ENCODE data around the gene POMGNT1. TPM values are rescaled to one million over a fixed set of nuclear protein-coding genes. Genes with fewer than 3 reads are reported as not detected.

The POMGNT1 gene
- total RNA-seq, 2 donors from 2014 or later = 31.9 to 36.3 TPM

- Histone ChIP-seq H3K27me3 (no peaks in the 10 kb centered on the region), H3K4me1 (no peaks in the 10 kb centered on the region), H3K4me3 (no peak overlapping the region), H3K9me3 (no peaks in the 10 kb centered on the region), H3K36me3 (replicated peaks in 1 of 2; ENCODE audit: insufficient read depth in 1 of 2, low read depth in 2 of 2) (peaks cover 0 to 11% of the 10 kb centered on the region in 2 donors), H3K27ac (no peak overlapping the region)
- 93% methylated on average over 4 to 9 of the region's 9 CpGs for WGBS, 2 donors
- DNase-seq (no peak), ATAC-seq (no peak)
- intact Hi-C loops (cut with DNase I) = no loop called here
- TF ChIP-seq POLR2A (IDR thresholded peaks at IDR 0.05) = no peak
- TF ChIP-seq, protein P1, sequence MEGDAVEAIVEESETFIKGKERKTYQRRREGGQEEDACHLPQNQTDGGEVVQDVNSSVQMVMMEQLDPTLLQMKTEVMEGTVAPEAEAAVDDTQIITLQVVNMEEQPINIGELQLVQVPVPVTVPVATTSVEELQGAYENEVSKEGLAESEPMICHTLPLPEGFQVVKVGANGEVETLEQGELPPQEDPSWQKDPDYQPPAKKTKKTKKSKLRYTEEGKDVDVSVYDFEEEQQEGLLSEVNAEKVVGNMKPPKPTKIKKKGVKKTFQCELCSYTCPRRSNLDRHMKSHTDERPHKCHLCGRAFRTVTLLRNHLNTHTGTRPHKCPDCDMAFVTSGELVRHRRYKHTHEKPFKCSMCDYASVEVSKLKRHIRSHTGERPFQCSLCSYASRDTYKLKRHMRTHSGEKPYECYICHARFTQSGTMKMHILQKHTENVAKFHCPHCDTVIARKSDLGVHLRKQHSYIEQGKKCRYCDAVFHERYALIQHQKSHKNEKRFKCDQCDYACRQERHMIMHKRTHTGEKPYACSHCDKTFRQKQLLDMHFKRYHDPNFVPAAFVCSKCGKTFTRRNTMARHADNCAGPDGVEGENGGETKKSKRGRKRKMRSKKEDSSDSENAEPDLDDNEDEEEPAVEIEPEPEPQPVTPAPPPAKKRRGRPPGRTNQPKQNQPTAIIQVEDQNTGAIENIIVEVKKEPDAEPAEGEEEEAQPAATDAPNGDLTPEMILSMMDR (IDR thresholded peaks at IDR 0.05) = no peak
Measured at GRCh38 chr1:46191033-46191701, 7.1 kb downstream of the POMGNT1 start.

DNA sequence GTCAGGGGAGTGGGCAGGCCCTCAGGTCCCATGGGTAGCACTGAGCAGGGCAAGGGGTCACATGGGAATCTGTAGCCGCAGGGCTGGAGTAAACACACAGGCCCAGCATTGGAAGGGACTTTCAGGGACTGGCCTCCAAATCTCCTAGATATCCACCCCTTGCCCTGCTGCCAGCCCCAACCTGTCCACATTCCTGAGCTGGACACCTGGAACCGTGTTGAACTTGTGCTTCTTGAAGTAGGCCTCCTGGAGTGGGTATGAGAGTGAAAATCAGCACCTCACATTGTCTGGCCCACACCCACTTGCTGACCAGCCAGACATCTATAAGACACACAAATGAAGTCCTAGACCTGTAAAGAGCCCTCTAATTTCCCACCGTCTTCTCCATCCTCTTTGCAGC is 7.7 kb downstream of the POMGNT1 start:
- peaks cover 0 to 11% of the 10 kb centered on the region in 2 donors for H3K36me3 ChIP-seq (replicated peaks in 1 of 2; ENCODE audit: insufficient read depth in 1 of 2, low read depth in 2 of 2)
- no peaks in the 10 kb centered on the region for H3K4me1 ChIP-seq

DNA sequence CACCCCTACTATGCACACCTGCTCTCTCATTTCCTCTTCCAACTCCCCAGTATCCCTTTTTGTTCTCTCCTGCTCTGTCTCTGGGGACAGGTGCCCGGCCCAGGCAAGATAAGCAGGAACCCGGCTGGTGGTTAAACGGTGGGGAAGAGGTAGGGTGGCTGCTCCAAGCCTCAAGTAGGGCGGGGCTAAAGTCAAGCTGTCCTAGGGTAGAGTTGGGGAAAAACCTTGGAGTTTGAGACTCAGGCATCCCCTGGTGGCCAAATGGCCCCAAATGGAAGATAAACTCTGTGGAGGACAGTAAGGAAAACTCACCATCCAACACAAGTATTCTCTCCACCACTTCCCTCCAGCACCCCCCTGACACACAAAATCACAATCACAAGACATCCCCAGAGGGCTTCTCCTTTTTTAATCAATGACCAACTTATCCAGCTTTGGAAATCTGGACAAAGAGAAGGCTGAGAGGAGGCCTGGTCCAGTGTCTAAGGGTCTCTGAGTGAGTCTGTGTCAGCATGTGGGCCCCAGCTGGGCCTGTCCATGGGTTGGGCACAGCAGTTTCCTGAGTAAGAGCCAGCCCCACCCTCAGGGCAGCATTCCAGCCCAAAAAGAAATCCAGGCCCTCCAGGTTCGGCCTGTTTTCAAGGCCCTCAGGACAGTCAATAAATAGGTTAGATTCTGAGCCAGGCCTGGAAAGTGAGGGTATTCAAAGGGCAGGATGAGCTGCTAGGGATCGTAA is 9.8 kb downstream of the POMGNT1 start:
- TF ChIP-seq POLR2A (IDR thresholded peaks at IDR 0.05) = no peak
- TF ChIP-seq, protein P1 (IDR thresholded peaks at IDR 0.05) = no peak
- H3K27ac ChIP-seq = no peak overlapping the region
- H3K27me3 ChIP-seq = no peaks in the 10 kb centered on the region
- ATAC-seq = no peak
- H3K4me3 ChIP-seq = no peak overlapping the region
- WGBS, 2 donors = 53 to 57% methylated on average over 6 of the region's 6 CpGs
- intact Hi-C loops (cut with DNase I) = no loop called here
- H3K4me1 ChIP-seq = peaks cover 12% of the 10 kb centered on the region
- peak in 1 of 4 donors; percentile 53 for DNase-seq
- H3K9me3 ChIP-seq = no peaks in the 10 kb centered on the region
- H3K36me3 ChIP-seq (replicated peaks in 1 of 2; ENCODE audit: insufficient read depth in 1 of 2, low read depth in 2 of 2) = peaks cover 0 to 11% of the 10 kb centered on the region in 2 donors

More for the DNA sequence above, 7.7 kb downstream of the POMGNT1 start:
- no peaks in the 10 kb centered on the region for H3K9me3 ChIP-seq
- ATAC-seq (no peak), DNase-seq (no peak)
- no peak for TF ChIP-seq POLR2A (IDR thresholded peaks at IDR 0.05)
- TF ChIP-seq, protein P1 (IDR thresholded peaks at IDR 0.05) = no peak
- H3K4me3 ChIP-seq = no peak overlapping the region
- WGBS, 2 donors = 70 to 74% methylated on average over 3 of the region's 3 CpGs
- intact Hi-C loops (cut with DNase I) = no loop called here
- no peak overlapping the region for H3K27ac ChIP-seq
- H3K27me3 ChIP-seq = no peaks in the 10 kb centered on the region

GRCh38 chr1:46187106-46187869 is 10.9 kb downstream of the POMGNT1 start:
- peaks cover 23% of the 10 kb centered on the region for H3K4me1 ChIP-seq
- no peak for TF ChIP-seq POLR2A (IDR thresholded peaks at IDR 0.05)
- TF ChIP-seq, protein P1 (IDR thresholded peaks at IDR 0.05) = no peak
- H3K27ac ChIP-seq = no peak overlapping the region
- no peak overlapping the region for H3K4me3 ChIP-seq
- H3K9me3 ChIP-seq = no peaks in the 10 kb centered on the region
- intact Hi-C loops (cut with DNase I) = no loop called here
- WGBS, 2 donors = 73 to 85% methylated on average over 3 to 8 of the region's 8 CpGs
- no peak for ATAC-seq
- no peaks in the 10 kb centered on the region for H3K27me3 ChIP-seq
- peaks cover 0 to 5% of the 10 kb centered on the region in 2 donors for H3K36me3 ChIP-seq (replicated peaks in 1 of 2; ENCODE audit: insufficient read depth in 1 of 2, low read depth in 2 of 2)
- no peak for DNase-seq
